KMS-11 (cell line): ENCODE data around the gene USP10.

ENCODE experiments used
- H2AFZ ChIP-seq: fragments of 200-600 bp; sonication (generic); 2 replicates; pipeline ENCODE4 v1.6.1; 2016; ENCODE audit warnings: antibody characterized with exemption, mixed run types, low read depth
- H3K27ac ChIP-seq: fragments of 200-600 bp; sonication (generic); 2 replicates; pipeline ENCODE4 v1.6.1; 2016; ENCODE audit warnings: mild to moderate bottlenecking, mixed run types
- H3K27me3 ChIP-seq: fragments of 200-600 bp; sonication (generic); 2 replicates; pipeline ENCODE4 v1.6.1; 2017; ENCODE audit warnings: mild to moderate bottlenecking, low read depth, mixed run types, moderate library complexity; ENCODE audit not compliant: insufficient read depth
- H3K36me3 ChIP-seq: fragments of 200-600 bp; sonication (generic); 2 replicates; pipeline ENCODE4 v1.6.1; 2017; ENCODE audit warnings: mild to moderate bottlenecking, mixed run types; ENCODE audit not compliant: insufficient read depth
- H3K4me1 ChIP-seq: fragments of 200-600 bp; sonication (generic); 2 replicates; pipeline ENCODE4 v1.6.1; 2016; ENCODE audit warnings: mild to moderate bottlenecking, low read depth, mixed run types; ENCODE audit not compliant: poor library complexity, severe bottlenecking
- H3K4me2 ChIP-seq: fragments of 200-600 bp; sonication (generic); 2 replicates; pipeline ENCODE4 v1.7.0; 2016; ENCODE audit warnings: mild to moderate bottlenecking, mixed run types
- H3K4me3 ChIP-seq: fragments of 200-600 bp; sonication (generic); IDR thresholded peaks from 2 replicates; pipeline ENCODE4 v1.6.1; 2017; ENCODE audit warnings: low read depth, low read length, mixed read lengths; ENCODE audit not compliant: insufficient read depth
- H3K79me2 ChIP-seq: fragments of 200-600 bp; sonication (generic); 2 replicates; pipeline ENCODE4 v1.6.1; 2016; ENCODE audit warnings: low read depth, mixed run types; ENCODE audit not compliant: insufficient read depth
- H3K9ac ChIP-seq: fragments of 200-600 bp; sonication (generic); 2 replicates; pipeline ENCODE4 v1.6.1; 2016; ENCODE audit warnings: mild to moderate bottlenecking, mixed run types
- H4K20me1 ChIP-seq: fragments of 200-600 bp; sonication (generic); 2 replicates; pipeline ENCODE4 v1.6.1; 2016; ENCODE audit warnings: mild to moderate bottlenecking, mixed run types; ENCODE audit not compliant: insufficient read depth
- CTCF ChIP-seq: fragments of 200-600 bp; sonication (generic); conservative IDR thresholded peaks from 2 replicates; pipeline ENCODE4 v1.6.1; 2017; ENCODE audit warnings: low read depth, mild to moderate bottlenecking, antibody characterized with exemption, low read length, moderate library complexity, mixed read lengths

The USP10 gene

GRCh38 chr16:84712801-84713775 is 13.3 kb downstream of the USP10 start:
- Histone ChIP-seq H2AFZ (no peak overlapping the region), H3K4me2 (no peak overlapping the region), H3K4me1 (no peaks in the 10 kb centered on the region), H4K20me1 (peaks cover 85% of the 10 kb centered on the region), H3K9ac (no peak overlapping the region), H3K79me2 (peaks cover 98% of the 10 kb centered on the region), H3K4me3 (no peak overlapping the region), H3K36me3 (no peaks in the 10 kb centered on the region), H3K27me3 (no peaks in the 10 kb centered on the region), H3K27ac (no peak overlapping the region)
- no peak for TF ChIP-seq CTCF

- peaks cover 80% of the 10 kb centered on the region for H4K20me1 ChIP-seq
- H2AFZ ChIP-seq, result no peak overlapping the region
- H3K36me3 ChIP-seq, result no peaks in the 10 kb centered on the region
- no peak overlapping the region for H3K27ac ChIP-seq
- H3K79me2 ChIP-seq, result peaks cover 98% of the 10 kb centered on the region
- TF ChIP-seq CTCF, result no peak
- no peaks in the 10 kb centered on the region for H3K27me3 ChIP-seq
- no peak overlapping the region for H3K9ac ChIP-seq
- H3K4me3 ChIP-seq, result no peak overlapping the region
- no peaks in the 10 kb centered on the region for H3K4me1 ChIP-seq
- no peak overlapping the region for H3K4me2 ChIP-seq
These were observed 14.2 kb downstream of the USP10 start for GRCh38 chr16:84714028-84714427.

- Histone ChIP-seq H3K27me3 (no peaks in the 10 kb centered on the region), H3K4me2 (no peak overlapping the region), H3K79me2 (peaks cover 98% of the 10 kb centered on the region), H3K36me3 (no peaks in the 10 kb centered on the region), H3K4me3 (no peak overlapping the region), H3K27ac (no peak overlapping the region), H2AFZ (no peak overlapping the region), H4K20me1 (peaks cover 74% of the 10 kb centered on the region), H3K4me1 (no peaks in the 10 kb centered on the region), H3K9ac (no peak overlapping the region)
- no peak for TF ChIP-seq CTCF
These were observed 15.6 kb downstream of the USP10 start for GRCh38 chr16:84715424-84715823.

- no peak for TF ChIP-seq CTCF
- no peak overlapping the region for H3K4me3 ChIP-seq
- no peak overlapping the region for H3K27ac ChIP-seq
- H3K36me3 ChIP-seq, result no peaks in the 10 kb centered on the region
- no peak overlapping the region for H3K9ac ChIP-seq
- H3K27me3 ChIP-seq, result no peaks in the 10 kb centered on the region
- no peak overlapping the region for H3K4me2 ChIP-seq
- H4K20me1 ChIP-seq, result peaks cover 70% of the 10 kb centered on the region
- H3K79me2 ChIP-seq, result peaks cover 98% of the 10 kb centered on the region
- H2AFZ ChIP-seq, result no peak overlapping the region
- H3K4me1 ChIP-seq, result no peaks in the 10 kb centered on the region
These were observed 16.1 kb downstream of the USP10 start for GRCh38 chr16:84715854-84716253.
